GM12878 (cell line): ENCODE data around the gene SCARB1. TPM values are rescaled to one million over a fixed set of nuclear protein-coding genes. Genes with fewer than 3 reads are reported as not detected.

Experiments
- ATAC-seq: fragments of 200-7000 bp; cut with Tn5 transposase; 3 replicates; pipeline ENCODE4 v1.9.1; 2020; ENCODE audit warnings: mild to moderate bottlenecking, moderate library complexity
- BruUV-seq: library from RNA; stranded (reverse); fragments of 400-500 nt; replicated peaks from 2 replicates; lab custom pipeline; 2021; lab: Mats Ljungman, UMichigan
- CTCF ChIA-PET: fragments of 300-600 bp; sonication (Branson Sonifier 250); formaldehyde crosslinking; extraction: SDS; loops from one replicate; lab custom pipeline; 2021; ENCODE audit warnings: inconsistent platforms; lab: Yijun Ruan, JAX
- POLR2A ChIA-PET: fragments of 350-600 bp; formaldehyde crosslinking; extraction: SDS; loops from one replicate; lab custom pipeline; 2021; ENCODE audit warnings: inconsistent platforms; lab: Charles Lee
- RAD21 ChIA-PET: fragments of 300-600 bp; sonication (Branson Sonifier 250); formaldehyde crosslinking; loops from one replicate; lab custom pipeline; 2023; ENCODE audit warnings: antibody characterized with exemption; ENCODE audit not compliant: unreplicated experiment; lab: Charles Lee
- SMC1A ChIA-PET: fragments of 300-600 bp; sonication (Branson Sonifier 250); formaldehyde crosslinking; loops from one replicate; lab custom pipeline; 2023; ENCODE audit not compliant: unreplicated experiment, uncharacterized antibody; lab: Charles Lee
- DNase-seq: peaks from one replicate; pipeline ENCODE4 v3.0.0-alpha.2; 2011; ENCODE audit warnings: low read depth, low spot score
- FAIRE-seq: peaks from 3 replicates; lab custom pipeline; 2011; peaks lifted over from hg19 to GRCh38; lab: Jason Lieb, UNC
- H2AFZ ChIP-seq: 2 replicates; pipeline ENCODE4 v1.6.0; 2011; ENCODE audit warnings: low read depth, low read length, control low read depth; ENCODE audit not compliant: control insufficient read depth
- H3K27ac ChIP-seq: 2 replicates; pipeline ENCODE4 v1.5.1; 2011; ENCODE audit warnings: control low read depth; ENCODE audit not compliant: control insufficient read depth, insufficient read depth
- H3K27me3 ChIP-seq, 2 experiments: replicated peaks in 1 of 2; 2 replicates each; pipeline versions ENCODE4 v1.6.0 to v1.6.1; 2011; ENCODE audit warnings: low read length in 1 of 2; ENCODE audit not compliant: control insufficient read depth in 2 of 2, insufficient read depth in 2 of 2
- H3K36me3 ChIP-seq, 2 experiments: 2 replicates each; pipeline ENCODE4 v1.5.1; 2011; ENCODE audit warnings: low read length in 1 of 2; ENCODE audit not compliant: control insufficient read depth in 2 of 2, insufficient read depth in 2 of 2
- H3K4me1 ChIP-seq: 2 replicates; pipeline ENCODE4 v1.6.1; 2011; ENCODE audit warnings: mild to moderate bottlenecking, low read length, moderate library complexity, mixed read lengths; ENCODE audit not compliant: control insufficient read depth, insufficient read depth
- H3K4me2 ChIP-seq: 2 replicates; pipeline ENCODE4 v1.6.0; 2011; ENCODE audit warnings: control low read depth; ENCODE audit not compliant: control insufficient read depth, insufficient read depth
- H3K4me3 ChIP-seq: fragments of 200-600 bp; sonication (generic); 2 replicates; pipeline ENCODE4 v1.5.1; 2016
- H3K79me2 ChIP-seq: 2 replicates; pipeline ENCODE4 v1.6.0; 2011; ENCODE audit warnings: low read length; ENCODE audit not compliant: control insufficient read depth, insufficient read depth
- H3K9ac ChIP-seq: 2 replicates; pipeline ENCODE4 v1.8.0; 2011; ENCODE audit warnings: low read length, control low read depth, mixed read lengths; ENCODE audit not compliant: control insufficient read depth, insufficient read depth
- H3K9me3 ChIP-seq: replicated peaks from 3 replicates; pipeline ENCODE4 v1.5.1; 2011; ENCODE audit warnings: mild to moderate bottlenecking, low read length; ENCODE audit not compliant: control insufficient read depth, insufficient read depth
- H4K20me1 ChIP-seq: 2 replicates; pipeline ENCODE4 v1.6.0; 2011; ENCODE audit not compliant: control insufficient read depth, insufficient read depth
- ATF3 ChIP-seq: IDR thresholded peaks from 2 replicates; pipeline ENCODE4 v1.6.1; 2011; ENCODE audit warnings: low read depth, mild to moderate bottlenecking, low read length, moderate library complexity, borderline replicate concordance; ENCODE audit errors: extremely low read depth
- CBFB ChIP-seq: IDR thresholded peaks from 2 replicates; pipeline ENCODE4 v1.6.1; 2016; ENCODE audit warnings: antibody characterized with exemption, low read depth
- EGR1 ChIP-seq, 2 experiments: IDR thresholded peaks; 1 replicate in 1 of 2; 2 replicates in 1 of 2; pipeline ENCODE4 v1.6.1; 2011 to 2012; ENCODE audit warnings: low read depth in 2 of 2, low read length in 2 of 2, borderline replicate concordance in 1 of 2, mild to moderate bottlenecking in 1 of 2, moderate library complexity in 1 of 2
- JUNB ChIP-seq: IDR thresholded peaks from 2 replicates; pipeline ENCODE4 v1.6.1; 2016; ENCODE audit warnings: antibody characterized with exemption, mild to moderate bottlenecking
- MLLT1 ChIP-seq: fragments of 450-650 bp; IDR thresholded peaks from 2 replicates; pipeline ENCODE4 v1.6.1; 2016; ENCODE audit warnings: mild to moderate bottlenecking
- NBN ChIP-seq: fragments of 450-650 bp; IDR thresholded peaks from 2 replicates; pipeline ENCODE4 v1.6.1; 2016
- SMAD5 ChIP-seq: IDR thresholded peaks from 2 replicates; pipeline ENCODE4 v1.6.1; 2016; ENCODE audit warnings: antibody characterized with exemption, low read depth
- SREBF2 ChIP-seq: IDR thresholded peaks from 2 replicates; pipeline ENCODE4 v1.6.1; 2012; ENCODE audit warnings: mild to moderate bottlenecking, low read length
- WGBS: methylation state at CpG from one replicate; pipeline ENCODE4 v1.1.6; 2016; ENCODE audit warnings: low lambda C conversion rate; ENCODE audit not compliant: insufficient replicate concordance, insufficient coverage; ENCODE audit errors: missing lambda C conversion rate; 5-methylcytosine and 5-hydroxymethylcytosine counted together
- in situ Hi-C: fragments of 300-500 bp; cut with MboI; formaldehyde crosslinking; loops from 9 replicates; pipeline ENCODE4 v1.14.3; 2018; ENCODE audit warnings: mixed read lengths
- intact Hi-C: fragments of 100-400 bp; cut with micrococcal nuclease; formaldehyde crosslinking; loops from one replicate; pipeline ENCODE4 v1.14.2; 2022; ENCODE audit not compliant: unreplicated experiment
- polyA plus RNA-seq, 11 experiments: library from polyadenylated mRNA; depleted of rRNA in 4 of 11; unstranded in 6 of 11; stranded (reverse) in 5 of 11; fragments of >200 nt; fragmentation: Nextera tagmentation in 4 of 11; fragmentation: Illumina TruSeq in 1 of 11; extraction: Ambion mirVana in 4 of 11; extraction: Trizol in 1 of 11; gene quantifications; 1 replicate in 1 of 11; 2 replicates in 10 of 11; pipeline versions ENCODE4 v1.2.1 to v1.2.3, GENCODE V29; 2011 to 2016; ENCODE audit warnings: inconsistent platforms in 2 of 11, missing spikeins in 2 of 11, low read depth in 1 of 11
- total RNA-seq, 4 experiments: library from RNA; depleted of rRNA in 3 of 4; stranded (reverse); fragments of >200 nt in 3 of 4; fragmentation: Illumina TruSeq in 1 of 4; extraction: Trizol in 1 of 4; gene quantifications; 2 replicates each; pipeline versions ENCODE4 v1.2.1 to v1.2.3, GENCODE V29; 2013 to 2021

Gene SCARB1
- total and polyA plus RNA-seq, 10 of the 15 experiments (the other 5 are each of a cell fraction or from before 2014, with no cell fraction given) = 0.34 to 104 (median 63.1) TPM

- H4K20me1 ChIP-seq = no peaks in the 10 kb centered on the region
- no TSS peak for BruUV-seq
- in situ Hi-C loops = no loop called here
- H3K4me1 ChIP-seq = peaks cover 50% of the 10 kb centered on the region
- no peaks in the 10 kb centered on the region for H3K27me3 ChIP-seq
- H3K9ac ChIP-seq = no peak overlapping the region
- no peak overlapping the region for H3K27ac ChIP-seq
- ChIA-PET POLR2A (no interaction called here), SMC1A (interaction anchor here (1.0 kb wide), 2 partner anchors 124 to 128 kb away, joined by 3 to 4 read pairs; no protein-coding TSS in a partner anchor), CTCF (no interaction called here), RAD21 (no interaction called here)
- H2AFZ ChIP-seq = no peak overlapping the region
- H3K79me2 ChIP-seq = no peaks in the 10 kb centered on the region
- ATAC-seq (no peak), FAIRE-seq (no peak), DNase-seq (no peak)
- WGBS = 64% methylated on average over 11 of the region's 12 CpGs
- H3K4me2 ChIP-seq = no peak overlapping the region
- no peaks in the 10 kb centered on the region; the same call in 1 of the 3 replicates for H3K9me3 ChIP-seq
- intact Hi-C loops = loop anchor here (10.0 kb wide), 2 partner anchors 1344 to 1894 kb away; partner anchors contain the start of gene RILPL2
- H3K36me3 ChIP-seq = peaks cover 7 to 10% of the 10 kb centered on the region in 2 experiments; a peak in 3 of 4 replicates
- H3K4me3 ChIP-seq = no peak overlapping the region
- TF ChIP-seq SMAD5 = no peak
- no peak for TF ChIP-seq MLLT1
- no peak for TF ChIP-seq NBN
- no peak for TF ChIP-seq ATF3
- peak; percentile 39; the same call in 1 of the 2 replicates for TF ChIP-seq JUNB
- no peak for TF ChIP-seq SREBF2
- TF ChIP-seq CBFB = no peak
- peak in 1 of 2 experiments; percentile 64; a peak in 2 of 3 replicates for TF ChIP-seq EGR1 (IDR thresholded peaks at IDR 0.05; ENCODE audit: borderline replicate concordance in 1 of 2, low read depth in 2 of 2, low read length in 2 of 2)
- TF ChIP-seq, all 136 proteins: peak for 2
Measured at GRCh38 chr12:124778411-124778810, 85.3 kb downstream of the SCARB1 start.
